MM.1S (cell line): ENCODE results near the gene PCDHGA4.

Source experiments
- DNase-seq: peaks from one replicate; pipeline ENCODE4 v3.0.0-alpha.2; 2015
- H2AFZ ChIP-seq: fragments of 300-600 bp; sonication (generic); 2 replicates; pipeline ENCODE4 v1.6.0; 2016; ENCODE audit warnings: antibody characterized with exemption, low read length
- H3F3A ChIP-seq: fragments of 300-600 bp; sonication (generic); 2 replicates; pipeline ENCODE4 v1.6.1; 2016; ENCODE audit warnings: mild to moderate bottlenecking, antibody characterized with exemption, low read length, moderate library complexity, mixed read lengths; ENCODE audit not compliant: insufficient read depth
- H3K27ac ChIP-seq: fragments of 300-600 bp; sonication (generic); 2 replicates; pipeline ENCODE4 v1.5.1; 2016; ENCODE audit warnings: mild to moderate bottlenecking, low read length
- H3K27me3 ChIP-seq: fragments of 300-600 bp; sonication (generic); replicated peaks from 2 replicates; pipeline ENCODE4 v1.6.0; 2016; ENCODE audit warnings: low read length; ENCODE audit not compliant: insufficient read depth
- H3K36me3 ChIP-seq: fragments of 300-600 bp; sonication (generic); replicated peaks from 2 replicates; pipeline ENCODE4 v1.6.1; 2016; ENCODE audit warnings: mild to moderate bottlenecking, low read length, mixed read lengths; ENCODE audit not compliant: insufficient read depth
- H3K4me1 ChIP-seq: fragments of 300-600 bp; sonication (generic); 2 replicates; pipeline ENCODE4 v1.6.1; 2016; ENCODE audit warnings: low read length, mixed read lengths
- H3K4me2 ChIP-seq: fragments of 300-600 bp; sonication (generic); 2 replicates; pipeline ENCODE4 v1.6.0; 2016; ENCODE audit warnings: low read depth, low read length
- H3K4me3 ChIP-seq: fragments of 300-600 bp; sonication (generic); 2 replicates; pipeline ENCODE4 v1.5.1; 2016; ENCODE audit warnings: low read length, mixed read lengths
- H3K79me2 ChIP-seq: fragments of 300-600 bp; sonication (generic); 2 replicates; pipeline ENCODE4 v1.6.1; 2016; ENCODE audit warnings: mixed run types, low read length, mixed read lengths
- H3K9ac ChIP-seq: fragments of 300-600 bp; sonication (generic); 2 replicates; pipeline ENCODE4 v1.6.1; 2016; ENCODE audit warnings: low read length, mixed read lengths
- H3K9me2 ChIP-seq: fragments of 300-600 bp; sonication (generic); replicated peaks from 2 replicates; pipeline ENCODE4 v1.6.1; 2016; ENCODE audit warnings: mild to moderate bottlenecking, low read length, mixed read lengths; ENCODE audit not compliant: insufficient read depth
- H3K9me3 ChIP-seq: fragments of 300-600 bp; sonication (generic); replicated peaks from 2 replicates; pipeline ENCODE4 v1.6.1; 2016; ENCODE audit warnings: mild to moderate bottlenecking, low read length, mixed read lengths; ENCODE audit not compliant: insufficient read depth
- H4K20me1 ChIP-seq: fragments of 300-600 bp; sonication (generic); 2 replicates; pipeline ENCODE4 v1.6.1; 2016; ENCODE audit warnings: mild to moderate bottlenecking, low read length, moderate library complexity, mixed read lengths; ENCODE audit not compliant: insufficient read depth
- EZH2 ChIP-seq: fragments of 300-600 bp; sonication (generic); optimal IDR thresholded peaks from 2 replicates; pipeline ENCODE3; 2017; ENCODE audit warnings: low read depth, mild to moderate bottlenecking, antibody characterized with exemption, low read length, mixed read lengths
- EZH2phosphoT487 ChIP-seq: fragments of 300-600 bp; sonication (generic); IDR thresholded peaks from 2 replicates; pipeline ENCODE4 v1.6.1; 2018; ENCODE audit warnings: antibody characterized with exemption, low read length
- TF ChIP-seq, protein P1 (sequence below): fragments of 300-600 bp; sonication (generic); IDR thresholded peaks from 2 replicates; pipeline ENCODE4 v1.5.1; 2016; ENCODE audit warnings: antibody characterized with exemption, low read length, mixed read lengths

PCDHGA4 gene

GRCh38 chr5:141366016-141366896 is 11.4 kb downstream of the PCDHGA4 start:
- H3K4me2 ChIP-seq = no peak overlapping the region
- H3K4me1 ChIP-seq = no peaks in the 10 kb centered on the region
- no peaks in the 10 kb centered on the region for H4K20me1 ChIP-seq
- DNase-seq = no peak
- no peak overlapping the region for H3K27ac ChIP-seq
- no peak overlapping the region for H3K4me3 ChIP-seq
- H2AFZ ChIP-seq = no peak overlapping the region
- no peaks in the 10 kb centered on the region for H3F3A ChIP-seq
- no peaks in the 10 kb centered on the region; the same call in none of the 2 replicates for H3K27me3 ChIP-seq
- no peaks in the 10 kb centered on the region for H3K79me2 ChIP-seq
- H3K9me2 ChIP-seq = no peaks in the 10 kb centered on the region
- no peaks in the 10 kb centered on the region for H3K9me3 ChIP-seq
- TF ChIP-seq EZH2 = no peak
- TF ChIP-seq, protein P1, sequence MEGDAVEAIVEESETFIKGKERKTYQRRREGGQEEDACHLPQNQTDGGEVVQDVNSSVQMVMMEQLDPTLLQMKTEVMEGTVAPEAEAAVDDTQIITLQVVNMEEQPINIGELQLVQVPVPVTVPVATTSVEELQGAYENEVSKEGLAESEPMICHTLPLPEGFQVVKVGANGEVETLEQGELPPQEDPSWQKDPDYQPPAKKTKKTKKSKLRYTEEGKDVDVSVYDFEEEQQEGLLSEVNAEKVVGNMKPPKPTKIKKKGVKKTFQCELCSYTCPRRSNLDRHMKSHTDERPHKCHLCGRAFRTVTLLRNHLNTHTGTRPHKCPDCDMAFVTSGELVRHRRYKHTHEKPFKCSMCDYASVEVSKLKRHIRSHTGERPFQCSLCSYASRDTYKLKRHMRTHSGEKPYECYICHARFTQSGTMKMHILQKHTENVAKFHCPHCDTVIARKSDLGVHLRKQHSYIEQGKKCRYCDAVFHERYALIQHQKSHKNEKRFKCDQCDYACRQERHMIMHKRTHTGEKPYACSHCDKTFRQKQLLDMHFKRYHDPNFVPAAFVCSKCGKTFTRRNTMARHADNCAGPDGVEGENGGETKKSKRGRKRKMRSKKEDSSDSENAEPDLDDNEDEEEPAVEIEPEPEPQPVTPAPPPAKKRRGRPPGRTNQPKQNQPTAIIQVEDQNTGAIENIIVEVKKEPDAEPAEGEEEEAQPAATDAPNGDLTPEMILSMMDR = no peak
- TF ChIP-seq EZH2phosphoT487 = no peak
- no peaks in the 10 kb centered on the region for H3K36me3 ChIP-seq
- H3K9ac ChIP-seq = no peak overlapping the region

- Histone ChIP-seq H3K9me3 (no peaks in the 10 kb centered on the region), H3K9ac (peak within 1 kb of the TSS; percentile 30; the same call in 1 of the 2 replicates), H3K27me3 (no peaks in the 10 kb centered on the region; the same call in 1 of the 2 replicates), H4K20me1 (no peaks in the 10 kb centered on the region), H3K36me3 (no peaks in the 10 kb centered on the region), H3K4me2 (peak within 1 kb of the TSS; percentile 92), H3K4me3 (peak within 1 kb of the TSS; percentile 68), H3K9me2 (no peaks in the 10 kb centered on the region), H3K79me2 (no peaks in the 10 kb centered on the region), H2AFZ (peak within 1 kb of the TSS; percentile 98), H3F3A (no peaks in the 10 kb centered on the region), H3K27ac (no peak within 1 kb of the TSS), H3K4me1 (no peaks in the 10 kb centered on the region)
- no peak for TF ChIP-seq EZH2
- TF ChIP-seq EZH2phosphoT487 = no peak
- TF ChIP-seq, protein P1 = peak; percentile 73
- DNase-seq = peak; percentile 82
These were observed 15.4 kb downstream of the PCDHGA4 start, which contains the start of gene PCDHGB3 for GRCh38 chr5:141369994-141370848. Gene PCDHGB3 (plus strand): TSS chr5:141370242. CDS start chr5:141370395, 153 bp downstream.

- Histone ChIP-seq H3F3A (no peaks in the 10 kb centered on the region), H3K27ac (no peak overlapping the region), H3K79me2 (no peaks in the 10 kb centered on the region), H3K4me2 (no peak overlapping the region), H3K27me3 (no peaks in the 10 kb centered on the region), H3K9me2 (no peaks in the 10 kb centered on the region), H3K9me3 (no peaks in the 10 kb centered on the region), H3K4me3 (no peak overlapping the region), H3K36me3 (no peaks in the 10 kb centered on the region), H4K20me1 (no peaks in the 10 kb centered on the region), H3K9ac (no peak overlapping the region), H3K4me1 (no peaks in the 10 kb centered on the region), H2AFZ (no peak overlapping the region)
- TF ChIP-seq, protein P1 = no peak
- no peak for TF ChIP-seq EZH2
- no peak for TF ChIP-seq EZH2phosphoT487
- DNase-seq = no peak
These were observed 17.0 kb downstream of the PCDHGA4 start for GRCh38 chr5:141371572-141372475.
